DMS79 treated with DMSO at 0.1 percent for 48 hours (cell line): Measurements from ENCODE around the gene CRYGA.

Source experiments
- DNase-seq: peaks from one replicate; lab custom pipeline; 2025; lab: John Stamatoyannopoulos, UW

The CRYGA gene

DNA sequence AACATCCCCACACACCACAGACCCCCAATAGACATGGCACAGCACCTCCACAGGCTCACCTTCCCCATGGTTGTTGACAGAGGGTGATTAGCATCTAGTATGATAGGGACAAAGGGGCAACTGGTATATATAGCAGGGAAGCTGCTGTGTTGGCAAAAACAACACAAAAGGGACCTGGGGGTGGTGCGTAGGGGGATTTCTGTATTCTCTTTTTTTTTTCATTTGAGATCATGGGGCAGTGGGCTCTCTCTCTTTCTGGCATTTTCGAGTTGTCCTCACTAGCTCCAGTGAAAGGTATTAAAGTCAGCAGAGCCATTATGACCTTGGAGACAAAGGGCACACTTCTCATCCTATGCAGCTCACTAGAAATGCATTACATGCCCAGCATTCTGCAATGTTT, at the start of gene CRYGA:
CRYGA (minus strand) TSS at position 101 of the 400 bp plus-strand sequence; CDS start at position 68, 33 bp downstream.
- no peak for DNase-seq

- no peak for DNase-seq
These were observed 47.5 kb upstream of the CRYGA start for GRCh38 chr2:208210688-208211451.

GRCh38 chr2:208208335-208209085, 45.1 kb upstream of the CRYGA start:
- DNase-seq = no peak

- DNase-seq = no peak
These were observed 44.4 kb upstream of the CRYGA start for GRCh38 chr2:208207769-208208168.

- no peak for DNase-seq
These were observed 40.8 kb upstream of the CRYGA start for GRCh38 chr2:208204166-208204565.

- no peak for DNase-seq
These were observed 32.1 kb upstream of the CRYGA start for GRCh38 chr2:208195531-208195930.

DNA sequence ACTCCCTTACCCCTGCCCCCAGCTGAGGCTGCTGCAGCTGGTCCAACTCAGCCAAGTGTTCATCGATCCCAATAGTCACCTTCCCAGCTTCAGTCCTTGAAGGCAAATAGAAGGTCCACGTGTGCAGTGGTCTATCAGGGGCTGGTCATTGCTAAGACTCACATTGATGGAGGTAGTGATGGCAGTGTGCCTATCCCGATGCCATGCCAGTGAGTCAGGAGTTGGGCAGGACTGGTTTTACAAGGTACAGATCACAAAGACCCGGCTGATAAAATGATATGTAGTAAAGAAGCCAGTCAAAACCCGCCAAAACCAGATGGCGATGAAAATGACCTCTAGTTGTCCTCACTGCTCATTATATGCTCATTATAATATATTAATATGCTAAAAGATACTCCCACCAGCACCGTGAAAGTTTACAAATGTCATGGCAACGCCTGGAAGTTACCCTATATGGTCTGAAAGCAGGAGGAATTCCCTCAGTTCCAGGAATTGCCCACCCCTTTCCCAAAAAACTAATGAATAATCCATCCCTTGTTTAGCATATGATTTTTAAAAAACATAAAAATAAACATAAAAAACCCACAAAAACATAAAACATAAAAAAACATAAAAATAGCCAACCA, 29.3 kb upstream of the CRYGA start:
- no peak for DNase-seq

DNA sequence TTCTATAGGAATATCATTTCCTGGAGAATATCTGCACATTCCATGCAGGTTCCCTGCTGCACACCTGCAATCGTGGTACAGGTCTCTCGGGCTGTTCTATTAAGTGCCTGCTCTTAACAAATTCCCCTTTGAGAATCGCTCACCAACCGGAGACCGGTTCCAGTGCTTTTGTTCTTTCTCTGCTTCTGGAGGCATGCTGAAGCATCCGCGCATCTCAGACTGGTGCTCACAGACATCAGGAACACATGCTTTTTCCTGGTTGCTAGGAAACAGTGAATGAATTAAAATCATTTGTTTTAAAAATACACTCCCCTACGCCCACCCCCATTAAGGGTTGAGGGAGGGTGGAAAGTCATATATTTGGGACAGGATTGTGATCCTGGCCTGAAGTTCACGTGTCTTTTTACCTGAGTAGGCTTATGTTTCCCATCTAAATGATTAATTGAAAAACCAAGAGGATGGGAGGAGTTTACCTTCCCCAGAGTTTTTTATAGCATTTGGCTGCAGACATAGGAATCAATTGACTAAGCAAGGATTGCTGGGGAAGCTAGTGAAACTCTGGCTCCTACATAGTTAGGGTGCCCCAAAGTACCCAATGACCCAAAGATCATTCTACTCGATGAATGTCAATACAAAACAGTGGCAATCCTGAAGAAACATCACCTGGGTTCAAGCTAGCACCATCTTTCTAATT, 26.6 kb upstream of the CRYGA start, which contains the start of gene C2orf80:
C2orf80 (minus strand) TSS at position 221 of the 694 bp plus-strand sequence. CDS start 3,044 bp downstream, outside the sequence.
- peak; percentile 29 for DNase-seq

- DNase-seq = no peak
These were observed 25.9 kb upstream of the CRYGA start for GRCh38 chr2:208189069-208189809.

- no peak for DNase-seq
These were observed 23.5 kb upstream of the CRYGA start for GRCh38 chr2:208186893-208187292.

GRCh38 chr2:208186465-208186864, 23.1 kb upstream of the CRYGA start:
- no peak for DNase-seq

DNA sequence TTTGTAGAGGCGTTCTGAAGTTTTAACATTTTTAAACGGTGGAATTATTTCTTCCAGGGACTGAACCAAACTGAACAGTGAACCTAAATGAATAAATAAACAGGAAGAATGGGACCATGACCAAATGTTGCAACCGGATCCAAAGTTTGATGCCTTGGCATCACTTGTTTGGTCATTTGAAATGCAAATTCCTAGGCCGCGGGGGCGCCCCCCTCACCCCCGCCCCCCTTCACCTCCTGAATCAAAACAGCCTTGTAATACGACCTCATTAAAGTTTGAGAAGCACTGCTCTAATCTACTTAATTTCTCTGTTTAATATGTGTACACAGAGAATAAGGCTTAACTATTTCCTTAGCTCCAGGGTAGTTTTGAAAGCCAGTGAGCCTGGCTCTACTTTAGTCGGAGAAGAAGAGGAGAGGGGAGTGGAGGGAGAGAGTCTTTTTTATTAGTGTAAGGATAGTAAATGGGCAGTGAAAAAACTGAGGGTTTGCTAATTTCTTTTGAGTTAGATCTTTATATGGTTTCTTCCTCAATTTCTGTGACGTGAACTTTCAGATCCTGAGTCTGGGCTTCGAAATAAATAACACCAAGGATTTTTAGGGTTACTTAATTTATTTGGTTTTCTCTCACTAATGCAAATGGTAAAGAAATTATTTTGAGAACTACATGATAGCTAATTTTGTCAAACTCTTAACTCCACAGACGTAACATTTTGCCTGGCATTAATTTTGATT, 20.8 kb upstream of the CRYGA start:
- no peak for DNase-seq

GRCh38 chr2:208183526-208183925, 20.1 kb upstream of the CRYGA start:
- DNase-seq = no peak

DNA sequence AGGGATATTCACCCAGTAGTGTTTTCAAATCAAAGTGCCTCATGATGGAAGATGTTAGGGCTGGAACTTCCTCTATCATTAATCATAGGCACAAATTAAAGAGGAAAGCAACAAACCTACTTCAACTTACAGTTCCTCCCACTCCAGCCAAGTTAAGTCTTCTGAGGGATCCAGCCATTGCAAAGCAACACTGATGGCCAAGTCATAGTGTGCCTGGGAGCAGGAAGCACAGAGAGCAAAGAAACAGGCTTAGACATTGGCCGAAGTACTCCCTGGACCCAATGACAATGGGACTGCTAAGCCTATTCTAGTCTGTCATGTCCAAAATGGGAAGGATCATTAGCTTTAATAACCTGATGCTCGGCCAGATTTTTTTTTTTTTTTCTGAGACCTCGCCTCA, 19.4 kb upstream of the CRYGA start:
- DNase-seq = no peak

DNA sequence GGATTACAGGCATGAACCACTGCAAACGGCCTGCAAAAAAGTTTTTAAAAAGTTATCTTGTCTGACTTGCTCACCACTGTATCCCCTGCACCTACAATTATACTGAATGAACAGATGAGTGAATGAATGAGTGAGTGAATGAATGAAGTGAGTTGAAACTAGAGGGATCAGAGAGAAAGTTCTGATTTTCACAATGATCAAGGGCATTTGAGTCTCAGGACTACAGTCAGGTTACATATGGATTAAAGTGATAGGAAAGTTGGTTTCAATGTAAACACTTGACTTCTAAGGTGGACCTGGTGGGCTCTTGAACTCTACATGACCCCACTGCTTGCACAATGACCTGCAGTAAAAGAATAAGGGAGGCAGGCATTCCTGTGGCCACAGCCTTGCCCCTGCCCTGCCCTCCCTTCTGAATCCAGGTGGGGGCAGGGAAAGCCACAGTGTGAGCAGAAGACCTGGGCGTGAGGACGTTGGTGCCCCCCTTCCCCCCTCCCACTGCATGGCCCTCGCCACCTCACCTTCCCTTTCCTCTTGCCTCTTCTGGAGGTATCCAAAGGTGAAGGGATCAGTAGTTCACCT, 15.7 kb upstream of the CRYGA start:
- DNase-seq = no peak

- no peak for DNase-seq
These were observed 12.4 kb upstream of the CRYGA start for GRCh38 chr2:208175840-208176153.

- peak; percentile 88 for DNase-seq
These were observed 11.9 kb upstream of the CRYGA start for GRCh38 chr2:208175069-208175839.

- no peak for DNase-seq
These were observed 10.8 kb upstream of the CRYGA start for GRCh38 chr2:208174144-208174543.

DNA sequence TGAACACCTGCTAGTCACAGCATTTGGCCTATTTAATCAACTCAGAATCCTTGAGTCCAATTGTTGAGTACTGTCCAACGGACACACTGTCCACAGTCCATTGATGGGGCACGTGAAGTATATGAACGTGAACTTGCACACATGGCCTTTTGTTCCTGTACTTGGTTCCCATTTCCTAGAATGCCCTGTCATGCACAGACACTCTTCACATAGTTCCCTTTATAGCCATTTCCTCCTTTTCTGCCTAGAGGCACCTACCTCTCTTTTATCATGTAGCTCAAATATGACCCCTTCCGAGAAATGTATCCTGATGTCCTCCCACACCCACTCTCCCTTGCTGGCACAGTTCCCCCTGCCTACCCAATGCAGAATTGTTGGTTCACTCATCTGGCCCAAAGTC, 8.7 kb upstream of the CRYGA start:
- no peak for DNase-seq
